HEK293 (cell line): ENCODE data around the gene NCR3LG1.

ENCODE experiments used
- CTCF ChIA-PET: fragments of 350-600 bp; formaldehyde crosslinking; extraction: SDS; loops from one replicate; lab custom pipeline; 2021; ENCODE audit warnings: antibody characterized with exemption; lab: Yijun Ruan, JAX
- POLR2A ChIA-PET: fragments of 300-600 bp; formaldehyde crosslinking; extraction: SDS; loops from one replicate; lab custom pipeline; 2020; ENCODE audit warnings: antibody characterized with exemption, inconsistent platforms; lab: Yijun Ruan, JAX
- H3K27ac ChIP-seq: fragments of 200-500 bp; sonication (Bioruptor generic); 2 replicates; pipeline ENCODE4 v1.5.1; 2014; ENCODE audit warnings: low read depth, low read length, control low read depth, inconsistent platforms; ENCODE audit errors: extremely low read depth
- H3K36me3 ChIP-seq, 2 experiments: fragments of 200-500 bp in 1 of 2; sonication (Bioruptor generic) in 1 of 2; 1 replicate in 1 of 2; 2 replicates in 1 of 2; pipeline ENCODE4 v1.5.1; 2014 to 2017; ENCODE audit warnings: inconsistent platforms in 2 of 2, low read length in 2 of 2; ENCODE audit not compliant: control insufficient read depth in 2 of 2, insufficient read depth in 1 of 2
- H3K4me1 ChIP-seq: fragments of 200-500 bp; sonication (Bioruptor generic); 2 replicates; pipeline ENCODE4 v1.5.1; 2014; ENCODE audit warnings: mild to moderate bottlenecking, low read length, inconsistent platforms; ENCODE audit not compliant: control insufficient read depth, insufficient read depth
- H3K4me3 ChIP-seq: 2 replicates; pipeline ENCODE4 v1.5.1; 2011; ENCODE audit warnings: low read depth, mild to moderate bottlenecking, control low read depth, low read length, moderate library complexity
- H3K9me3 ChIP-seq: fragments of 200-500 bp; sonication (Bioruptor generic); 2 replicates; pipeline ENCODE4 v1.5.1; 2014; ENCODE audit warnings: low read depth, low read length, inconsistent platforms; ENCODE audit not compliant: control insufficient read depth, insufficient read depth
- HOXD13 ChIP-seq: sonication (generic); formaldehyde crosslinking; IDR thresholded peaks from 2 replicates; pipeline ENCODE4 v1.8.0; 2022; ENCODE audit warnings: missing genetic modification reagents, borderline replicate concordance
- SP3 ChIP-seq: fragments of 450-650 bp; formaldehyde crosslinking; IDR thresholded peaks from 2 replicates; pipeline ENCODE4 v1.5.1; 2016; ENCODE audit warnings: missing biosample characterization, missing genetic modification characterization
- WT1 ChIP-seq: fragments of 450-650 bp; formaldehyde crosslinking; IDR thresholded peaks from 2 replicates; pipeline ENCODE4 v1.5.1; 2016; ENCODE audit warnings: missing biosample characterization, missing genetic modification characterization
- YY2 ChIP-seq: fragments of 450-650 bp; formaldehyde crosslinking; IDR thresholded peaks from 2 replicates; pipeline ENCODE4 v1.5.1; 2016; ENCODE audit warnings: missing biosample characterization, missing genetic modification characterization
- ZBTB1 ChIP-seq: fragments of 450-650 bp; formaldehyde crosslinking; IDR thresholded peaks from 2 replicates; pipeline ENCODE4 v1.5.1; 2016; ENCODE audit warnings: missing biosample characterization, missing genetic modification characterization
- ZNF239 ChIP-seq: fragments of 450-650 bp; formaldehyde crosslinking; IDR thresholded peaks from 2 replicates; pipeline ENCODE4 v1.5.1; 2016; ENCODE audit warnings: missing biosample characterization, missing genetic modification characterization
- ZNF24 ChIP-seq: fragments of 450-650 bp; formaldehyde crosslinking; IDR thresholded peaks from 2 replicates; pipeline ENCODE4 v1.5.1; 2016; ENCODE audit warnings: missing biosample characterization, missing genetic modification characterization
- ZNF335 ChIP-seq: fragments of 450-650 bp; formaldehyde crosslinking; conservative IDR thresholded peaks from 2 replicates; pipeline ENCODE4 v1.5.1; 2016; ENCODE audit warnings: missing biosample characterization, missing genetic modification characterization
- ZNF366 ChIP-seq: fragments of 450-650 bp; formaldehyde crosslinking; conservative IDR thresholded peaks from 2 replicates; pipeline ENCODE4 v1.5.1; 2016; ENCODE audit warnings: missing biosample characterization, missing genetic modification characterization
- ZNF391 ChIP-seq: fragments of 450-650 bp; formaldehyde crosslinking; IDR thresholded peaks from 2 replicates; pipeline ENCODE4 v1.5.1; 2016; ENCODE audit warnings: low read depth, missing biosample characterization, missing genetic modification characterization, borderline replicate concordance
- ZNF416 ChIP-seq: fragments of 450-650 bp; formaldehyde crosslinking; IDR thresholded peaks from 2 replicates; pipeline ENCODE4 v1.5.1; 2016; ENCODE audit warnings: missing biosample characterization, missing genetic modification characterization
- ZNF501 ChIP-seq: fragments of 450-650 bp; formaldehyde crosslinking; IDR thresholded peaks from 2 replicates; pipeline ENCODE4 v1.5.1; 2016; ENCODE audit warnings: missing biosample characterization, missing genetic modification characterization
- ZNF629 ChIP-seq: fragments of 450-650 bp; formaldehyde crosslinking; IDR thresholded peaks from 2 replicates; pipeline ENCODE4 v1.5.1; 2017; ENCODE audit warnings: missing biosample characterization, missing genetic modification characterization
- ZNF658 ChIP-seq: fragments of 450-650 bp; formaldehyde crosslinking; IDR thresholded peaks from 2 replicates; pipeline ENCODE4; 2016; ENCODE audit warnings: missing biosample characterization, missing genetic modification characterization
- ZNF664 ChIP-seq: fragments of 450-650 bp; formaldehyde crosslinking; IDR thresholded peaks from 2 replicates; pipeline ENCODE4 v1.5.1; 2016; ENCODE audit warnings: missing biosample characterization, missing genetic modification characterization
- ZNF837 ChIP-seq: fragments of 450-650 bp; formaldehyde crosslinking; IDR thresholded peaks from 2 replicates; pipeline ENCODE4 v1.5.1; 2016; ENCODE audit warnings: missing biosample characterization, missing genetic modification characterization
- ZSCAN23 ChIP-seq: fragments of 450-650 bp; formaldehyde crosslinking; IDR thresholded peaks from 2 replicates; pipeline ENCODE4 v1.5.1; 2016; ENCODE audit warnings: missing biosample characterization, missing genetic modification characterization
- TF ChIP-seq, protein P1 (sequence below): fragments of 450-650 bp; formaldehyde crosslinking; IDR thresholded peaks from 2 replicates; pipeline ENCODE4 v1.5.1; 2016; ENCODE audit warnings: missing biosample characterization, missing genetic modification characterization
- TF ChIP-seq, protein P2 (sequence below): fragments of 450-650 bp; formaldehyde crosslinking; IDR thresholded peaks from 2 replicates; pipeline ENCODE4 v1.5.1; 2016; ENCODE audit warnings: missing biosample characterization, missing genetic modification characterization
- TF ChIP-seq, protein P3 (sequence below): fragments of 450-650 bp; formaldehyde crosslinking; IDR thresholded peaks from 2 replicates; pipeline ENCODE4 v1.5.1; 2016; ENCODE audit warnings: missing biosample characterization, missing genetic modification characterization

NCR3LG1 gene

DNA sequence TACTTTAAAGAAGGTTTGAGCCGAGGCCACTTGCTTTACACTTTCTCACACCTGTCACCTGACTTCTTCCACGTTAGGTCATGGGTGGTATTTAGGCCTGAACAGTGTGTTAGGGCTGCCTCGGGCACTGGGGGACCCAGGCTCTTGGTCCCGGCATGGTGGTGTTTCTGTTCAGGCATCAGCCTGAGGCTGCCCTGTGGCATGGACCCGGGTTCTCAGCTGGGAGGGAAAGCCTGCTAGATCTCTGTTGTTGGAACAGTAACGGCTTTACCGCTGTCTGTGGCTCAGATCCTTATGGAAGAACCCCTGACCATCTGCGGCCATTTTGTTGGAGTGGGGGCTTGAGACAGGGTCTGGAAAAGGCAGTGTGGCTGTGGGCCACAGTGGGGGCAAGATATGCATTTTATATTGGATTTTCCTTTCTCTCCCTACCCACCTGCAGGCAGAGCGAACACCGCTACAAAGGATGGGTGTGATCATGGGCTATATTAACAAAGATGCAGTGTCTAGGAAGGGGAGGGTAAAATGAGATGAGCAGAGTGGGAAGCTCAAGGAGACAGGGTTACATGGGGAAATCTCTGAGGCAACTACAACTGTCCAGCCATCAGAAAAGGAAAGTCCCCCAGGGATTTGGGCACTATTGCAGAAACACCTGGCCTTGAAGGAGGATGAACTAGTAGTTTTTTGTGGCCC lies 38.5 kb downstream of the NCR3LG1 start:
- Histone ChIP-seq H3K4me1 (no peaks in the 10 kb centered on the region), H3K27ac (no peak overlapping the region), H3K4me3 (no peak overlapping the region), H3K9me3 (no peaks in the 10 kb centered on the region), H3K36me3 (peaks cover 0 to 8% of the 10 kb centered on the region in 2 experiments; a peak in 1 of 3 replicates)
- TF ChIP-seq SP3 (tag by site-specific recombination) (no peak), ZNF658 (tag by site-specific recombination) (no peak), WT1 (tag by site-specific recombination) (no peak), ZBTB1 (tag by site-specific recombination) (no peak), ZNF335 (tag by site-specific recombination) (peak; percentile 95), ZSCAN23 (tag by site-specific recombination) (no peak), ZNF501 (tag by site-specific recombination) (no peak), ZNF629 (tag by site-specific recombination) (no peak), YY2 (tag by site-specific recombination) (no peak), ZNF664 (no peak)
- TF ChIP-seq, protein P1, sequence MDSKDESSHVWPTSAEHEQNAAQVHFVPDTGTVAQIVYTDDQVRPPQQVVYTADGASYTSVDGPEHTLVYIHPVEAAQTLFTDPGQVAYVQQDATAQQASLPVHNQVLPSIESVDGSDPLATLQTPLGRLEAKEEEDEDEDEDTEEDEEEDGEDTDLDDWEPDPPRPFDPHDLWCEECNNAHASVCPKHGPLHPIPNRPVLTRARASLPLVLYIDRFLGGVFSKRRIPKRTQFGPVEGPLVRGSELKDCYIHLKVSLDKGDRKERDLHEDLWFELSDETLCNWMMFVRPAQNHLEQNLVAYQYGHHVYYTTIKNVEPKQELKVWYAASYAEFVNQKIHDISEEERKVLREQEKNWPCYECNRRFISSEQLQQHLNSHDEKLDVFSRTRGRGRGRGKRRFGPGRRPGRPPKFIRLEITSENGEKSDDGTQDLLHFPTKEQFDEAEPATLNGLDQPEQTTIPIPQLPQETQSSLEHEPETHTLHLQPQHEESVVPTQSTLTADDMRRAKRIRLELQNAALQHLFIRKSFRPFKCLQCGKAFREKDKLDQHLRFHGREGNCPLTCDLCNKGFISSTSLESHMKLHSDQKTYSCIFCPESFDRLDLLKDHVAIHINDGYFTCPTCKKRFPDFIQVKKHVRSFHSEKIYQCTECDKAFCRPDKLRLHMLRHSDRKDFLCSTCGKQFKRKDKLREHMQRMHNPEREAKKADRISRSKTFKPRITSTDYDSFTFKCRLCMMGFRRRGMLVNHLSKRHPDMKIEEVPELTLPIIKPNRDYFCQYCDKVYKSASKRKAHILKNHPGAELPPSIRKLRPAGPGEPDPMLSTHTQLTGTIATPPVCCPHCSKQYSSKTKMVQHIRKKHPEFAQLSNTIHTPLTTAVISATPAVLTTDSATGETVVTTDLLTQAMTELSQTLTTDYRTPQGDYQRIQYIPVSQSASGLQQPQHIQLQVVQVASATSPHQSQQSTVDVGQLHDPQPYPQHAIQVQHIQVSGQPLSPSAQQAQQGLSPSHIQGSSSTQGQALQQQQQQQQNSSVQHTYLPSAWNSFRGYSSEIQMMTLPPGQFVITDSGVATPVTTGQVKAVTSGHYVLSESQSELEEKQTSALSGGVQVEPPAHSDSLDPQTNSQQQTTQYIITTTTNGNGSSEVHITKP, result peak; percentile 14; the same call in 1 of the 2 replicates
- CTCF ChIA-PET, result interaction anchor here (0.7 to 10.8 kb wide), 13 partner anchors 12 to 1243 kb away, joined by 3 to 192 read pairs (median 4); no protein-coding TSS in a partner anchor
- POLR2A ChIA-PET, result no interaction called here

DNA sequence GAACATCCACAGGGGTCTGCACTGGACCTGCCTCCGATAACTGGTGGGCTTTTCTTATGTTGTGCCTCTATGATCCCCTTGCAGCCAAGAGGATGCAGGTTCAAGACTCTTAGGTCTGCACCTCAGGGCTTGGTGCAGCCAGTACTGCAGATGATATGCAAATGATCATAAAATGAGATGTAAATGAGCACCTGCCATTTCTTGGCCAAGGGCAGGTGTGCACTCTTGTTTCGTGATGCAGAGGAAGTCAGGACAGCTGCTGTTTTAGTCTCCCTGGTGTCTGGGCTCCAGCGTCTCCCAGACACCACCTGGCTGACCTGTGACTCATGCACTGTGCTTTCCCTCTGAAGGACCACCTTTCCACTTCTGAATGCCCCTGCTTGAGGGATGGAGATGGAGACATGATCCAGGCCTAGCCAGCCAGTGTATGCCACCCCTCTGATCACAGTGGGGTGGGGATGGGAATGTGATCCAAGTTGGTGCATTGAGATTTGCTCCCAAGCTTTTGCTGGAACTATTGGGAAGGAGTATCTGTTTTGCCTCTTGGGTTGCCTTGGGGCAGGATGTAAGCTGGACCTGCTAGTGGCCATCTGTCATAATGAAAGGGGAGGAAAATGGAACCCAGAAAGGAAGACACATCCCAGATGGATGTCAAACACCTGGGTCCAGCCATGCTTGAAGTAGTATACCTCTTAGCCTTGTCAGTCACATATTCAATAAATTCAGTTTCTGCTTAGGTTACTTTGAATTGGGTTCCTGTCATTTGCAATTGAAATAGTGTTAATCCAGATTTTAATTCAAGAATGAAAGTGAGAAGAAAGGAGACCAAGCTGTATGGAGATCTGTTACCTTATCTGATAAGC lies 40.1 kb downstream of the NCR3LG1 start:
- POLR2A ChIA-PET, result no interaction called here
- no peak for TF ChIP-seq ZNF391
- no peak for TF ChIP-seq ZNF837 (tag by site-specific recombination)
- TF ChIP-seq ZNF366 (tag by site-specific recombination), result no peak
- TF ChIP-seq, protein P2, sequence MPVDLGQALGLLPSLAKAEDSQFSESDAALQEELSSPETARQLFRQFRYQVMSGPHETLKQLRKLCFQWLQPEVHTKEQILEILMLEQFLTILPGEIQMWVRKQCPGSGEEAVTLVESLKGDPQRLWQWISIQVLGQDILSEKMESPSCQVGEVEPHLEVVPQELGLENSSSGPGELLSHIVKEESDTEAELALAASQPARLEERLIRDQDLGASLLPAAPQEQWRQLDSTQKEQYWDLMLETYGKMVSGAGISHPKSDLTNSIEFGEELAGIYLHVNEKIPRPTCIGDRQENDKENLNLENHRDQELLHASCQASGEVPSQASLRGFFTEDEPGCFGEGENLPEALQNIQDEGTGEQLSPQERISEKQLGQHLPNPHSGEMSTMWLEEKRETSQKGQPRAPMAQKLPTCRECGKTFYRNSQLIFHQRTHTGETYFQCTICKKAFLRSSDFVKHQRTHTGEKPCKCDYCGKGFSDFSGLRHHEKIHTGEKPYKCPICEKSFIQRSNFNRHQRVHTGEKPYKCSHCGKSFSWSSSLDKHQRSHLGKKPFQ (tag by site-specific recombination), result no peak
- TF ChIP-seq ZNF24 (tag by site-specific recombination), result no peak
- no peak for TF ChIP-seq ZNF416 (tag by site-specific recombination)
- TF ChIP-seq, protein P3, sequence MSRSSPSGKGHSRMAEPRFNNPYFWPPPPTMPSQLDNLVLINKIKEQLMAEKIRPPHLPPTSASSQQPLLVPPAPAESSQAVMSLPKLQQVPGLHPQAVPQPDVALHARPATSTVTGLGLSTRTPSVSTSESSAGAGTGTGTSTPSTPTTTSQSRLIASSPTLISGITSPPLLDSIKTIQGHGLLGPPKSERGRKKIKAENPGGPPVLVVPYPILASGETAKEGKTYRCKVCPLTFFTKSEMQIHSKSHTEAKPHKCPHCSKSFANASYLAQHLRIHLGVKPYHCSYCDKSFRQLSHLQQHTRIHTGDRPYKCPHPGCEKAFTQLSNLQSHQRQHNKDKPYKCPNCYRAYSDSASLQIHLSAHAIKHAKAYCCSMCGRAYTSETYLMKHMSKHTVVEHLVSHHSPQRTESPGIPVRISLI, result no peak
- no peak for TF ChIP-seq ZNF239 (tag by site-specific recombination)
- TF ChIP-seq HOXD13 (CRISPR knock-in tag), result no peak
- TF ChIP-seq, all 188 proteins: peak for 0
- CTCF ChIA-PET, result interaction anchor here (0.6 to 10.8 kb wide), 7 partner anchors 8 to 155 kb away, joined by 3 to 192 read pairs (median 4); partner anchors contain the start of gene OTOG

More for the DNA sequence above, 40.1 kb downstream of the NCR3LG1 start:
- no peak overlapping the region for H3K4me3 ChIP-seq
- no peak overlapping the region for H3K27ac ChIP-seq
- peaks cover 0 to 8% of the 10 kb centered on the region in 2 experiments; a peak in 1 of 3 replicates for H3K36me3 ChIP-seq
- H3K4me1 ChIP-seq, result no peaks in the 10 kb centered on the region
- H3K9me3 ChIP-seq, result no peaks in the 10 kb centered on the region
